HL-60/S4 treated with retinoic acid at 250 ng/mL for 4 days and 3 days (cell line): ENCODE measurements around the gene CTIF.

ENCODE experiments used
- in situ Hi-C: fragments of 300-500 bp; cut with MboI; formaldehyde crosslinking; loops from 2 replicates; pipeline ENCODE4 v1.7.0; 2022; ENCODE audit warnings: low sequenced_read_pairs

Gene CTIF

GRCh38 chr18:48638896-48639771 is 100.3 kb downstream of the CTIF start:
- in situ Hi-C loops: no loop called here

GRCh38 chr18:48639772-48640432 is 101.1 kb downstream of the CTIF start:
- in situ Hi-C loops: no loop called here

GRCh38 chr18:48640566-48641270 is 101.9 kb downstream of the CTIF start:
- in situ Hi-C loops: no loop called here

GRCh38 chr18:48641981-48642380 is 103.2 kb downstream of the CTIF start:
- in situ Hi-C loops: no loop called here

GRCh38 chr18:48642503-48642902 is 103.7 kb downstream of the CTIF start:
- in situ Hi-C loops: no loop called here

- in situ Hi-C loops: no loop called here
Measured at GRCh38 chr18:48643262-48643661, 104.4 kb downstream of the CTIF start.

GRCh38 chr18:48644029-48644428 is 105.2 kb downstream of the CTIF start:
- in situ Hi-C loops: no loop called here

- in situ Hi-C loops: no loop called here
Measured at GRCh38 chr18:48645427-48646002, 106.7 kb downstream of the CTIF start.

- in situ Hi-C loops: no loop called here
Measured at GRCh38 chr18:48646976-48647375, 108.1 kb downstream of the CTIF start.

GRCh38 chr18:48649231-48649630 is 110.4 kb downstream of the CTIF start:
- in situ Hi-C loops: no loop called here

GRCh38 chr18:48654591-48654990 is 115.8 kb downstream of the CTIF start:
- in situ Hi-C loops: loop anchor here (25.0 kb wide), 1 partner anchor 167 kb away; no protein-coding TSS in a partner anchor

- in situ Hi-C loops: loop anchor here (25.0 kb wide), 1 partner anchor 168 kb away; no protein-coding TSS in a partner anchor
Measured at GRCh38 chr18:48655508-48655907, 116.7 kb downstream of the CTIF start.

- in situ Hi-C loops: loop anchor here (25.0 kb wide), 1 partner anchor 169 kb away; no protein-coding TSS in a partner anchor
Measured at GRCh38 chr18:48656176-48656575, 117.3 kb downstream of the CTIF start.

- in situ Hi-C loops: loop anchor here (25.0 kb wide), 1 partner anchor 169 kb away; no protein-coding TSS in a partner anchor
Measured at GRCh38 chr18:48656582-48656981, 117.8 kb downstream of the CTIF start.

GRCh38 chr18:48657447-48658120 is 118.8 kb downstream of the CTIF start:
- in situ Hi-C loops: loop anchor here (25.0 kb wide), 1 partner anchor 170 kb away; no protein-coding TSS in a partner anchor

- in situ Hi-C loops: loop anchor here (25.0 kb wide), 1 partner anchor 171 kb away; no protein-coding TSS in a partner anchor
Measured at GRCh38 chr18:48658721-48659120, 119.9 kb downstream of the CTIF start.

- in situ Hi-C loops: loop anchor here (25.0 kb wide), 1 partner anchor 172 kb away; no protein-coding TSS in a partner anchor
Measured at GRCh38 chr18:48659188-48660009, 120.6 kb downstream of the CTIF start.

- in situ Hi-C loops: loop anchor here (25.0 kb wide), 1 partner anchor 173 kb away; no protein-coding TSS in a partner anchor
Measured at GRCh38 chr18:48660346-48661228, 121.8 kb downstream of the CTIF start.
